ENCODE measurements around the gene SPSB4.

GRCh38 chr3:141052201-141053069 lies 1.3 kb downstream of the SPSB4 start:
- TF ChIP-seq CTCF (IDR thresholded peaks at IDR 0.05) (no peak), POLR2A (IDR thresholded peaks at IDR 0.05) (peak; percentile 44 to 54 (median 52))

All from body of pancreas (tissue), 4 donors.